GM21717 (cell line): ENCODE data around the gene PCDHA6.
"Not testable (repeated sequence)": the region's sequence is repeated elsewhere in the genome, so short reads cannot be mapped to it uniquely, and the experiment has no call there.

Experiments
- ATAC-seq: cut with Tn5 transposase; IDR thresholded peaks from one replicate; pipeline ENCODE4 v1.9.1; 2021; ENCODE audit warnings: mild to moderate bottlenecking, moderate library complexity; ENCODE audit not compliant: unreplicated experiment

Gene PCDHA6, protein sequence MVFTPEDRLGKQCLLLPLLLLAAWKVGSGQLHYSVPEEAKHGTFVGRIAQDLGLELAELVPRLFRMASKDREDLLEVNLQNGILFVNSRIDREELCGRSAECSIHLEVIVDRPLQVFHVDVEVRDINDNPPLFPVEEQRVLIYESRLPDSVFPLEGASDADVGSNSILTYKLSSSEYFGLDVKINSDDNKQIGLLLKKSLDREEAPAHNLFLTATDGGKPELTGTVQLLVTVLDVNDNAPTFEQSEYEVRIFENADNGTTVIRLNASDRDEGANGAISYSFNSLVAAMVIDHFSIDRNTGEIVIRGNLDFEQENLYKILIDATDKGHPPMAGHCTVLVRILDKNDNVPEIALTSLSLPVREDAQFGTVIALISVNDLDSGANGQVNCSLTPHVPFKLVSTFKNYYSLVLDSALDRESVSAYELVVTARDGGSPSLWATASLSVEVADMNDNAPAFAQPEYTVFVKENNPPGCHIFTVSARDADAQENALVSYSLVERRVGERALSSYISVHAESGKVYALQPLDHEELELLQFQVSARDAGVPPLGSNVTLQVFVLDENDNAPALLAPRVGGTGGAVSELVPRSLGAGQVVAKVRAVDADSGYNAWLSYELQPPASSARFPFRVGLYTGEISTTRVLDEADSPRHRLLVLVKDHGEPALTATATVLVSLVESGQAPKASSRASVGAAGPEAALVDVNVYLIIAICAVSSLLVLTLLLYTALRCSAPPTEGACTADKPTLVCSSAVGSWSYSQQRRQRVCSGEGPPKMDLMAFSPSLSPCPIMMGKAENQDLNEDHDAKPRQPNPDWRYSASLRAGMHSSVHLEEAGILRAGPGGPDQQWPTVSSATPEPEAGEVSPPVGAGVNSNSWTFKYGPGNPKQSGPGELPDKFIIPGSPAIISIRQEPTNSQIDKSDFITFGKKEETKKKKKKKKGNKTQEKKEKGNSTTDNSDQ

DNA sequence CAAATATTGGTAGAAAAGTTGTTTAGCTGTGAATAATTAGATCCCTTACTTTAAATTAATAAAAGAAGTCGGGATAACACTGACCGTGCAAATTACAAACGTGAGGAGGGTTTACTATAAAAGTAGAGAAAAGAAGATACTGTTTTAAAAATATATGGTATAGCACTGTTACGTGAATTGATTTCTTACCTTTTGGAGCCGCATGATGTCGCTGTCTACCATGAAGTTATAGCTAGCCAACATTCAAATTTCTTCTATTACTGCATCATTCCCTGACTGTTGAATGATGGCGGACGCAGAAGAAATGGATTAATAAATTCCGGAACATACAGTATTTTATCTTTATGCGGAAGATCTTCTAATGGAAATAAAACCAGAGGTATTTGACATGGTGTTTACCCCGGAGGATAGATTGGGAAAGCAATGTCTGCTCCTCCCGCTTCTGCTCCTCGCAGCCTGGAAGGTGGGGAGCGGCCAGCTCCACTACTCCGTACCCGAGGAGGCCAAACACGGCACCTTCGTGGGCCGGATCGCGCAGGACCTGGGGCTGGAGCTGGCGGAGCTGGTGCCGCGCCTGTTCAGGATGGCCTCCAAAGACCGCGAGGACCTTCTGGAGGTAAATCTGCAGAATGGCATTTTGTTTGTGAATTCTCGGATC is at the start of gene PCDHA6:
PCDHA6 (plus strand) TSS at position 257 of the 658 bp plus-strand sequence; CDS start at position 389, 132 bp downstream.
- ATAC-seq, result no peak

DNA sequence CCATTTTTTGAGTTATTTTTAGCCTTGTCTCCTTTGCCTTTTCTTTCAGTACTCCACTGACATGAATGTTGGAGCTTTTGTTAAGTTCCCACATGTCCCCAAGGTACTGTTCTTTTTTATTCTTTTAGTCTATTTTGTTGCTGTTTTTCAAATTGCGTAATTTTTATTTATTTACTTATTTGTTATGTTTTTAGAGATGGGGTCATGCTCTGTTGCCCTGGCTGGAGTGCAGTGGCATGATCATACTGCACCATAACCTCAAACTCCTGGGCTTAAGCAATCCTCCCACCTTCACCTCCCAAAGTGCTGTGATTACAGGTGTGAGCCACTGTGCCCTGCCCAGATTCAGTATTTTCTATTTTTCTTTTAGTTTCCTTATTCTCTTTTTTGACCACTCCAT is 47.2 kb upstream of the PCDHA6 start:
- ATAC-seq, result no peak

- no peak for ATAC-seq
Measured at GRCh38 chr5:140785905-140786686, 41.7 kb upstream of the PCDHA6 start, which contains the start of gene PCDHA1. Gene PCDHA1 (plus strand): TSS chr5:140786140.

GRCh38 chr5:140787422-140787821 is 40.3 kb upstream of the PCDHA6 start:
- ATAC-seq, result not testable (repeated sequence)

GRCh38 chr5:140787849-140788504 is 39.8 kb upstream of the PCDHA6 start:
- not testable (repeated sequence) for ATAC-seq

- no peak for ATAC-seq
Measured at GRCh38 chr5:140791089-140791488, 36.7 kb upstream of the PCDHA6 start.

- no peak for ATAC-seq
Measured at GRCh38 chr5:140794595-140795258, 33.0 kb upstream of the PCDHA6 start, which contains the start of gene PCDHA2. Gene PCDHA2 (plus strand): TSS chr5:140794852.

DNA sequence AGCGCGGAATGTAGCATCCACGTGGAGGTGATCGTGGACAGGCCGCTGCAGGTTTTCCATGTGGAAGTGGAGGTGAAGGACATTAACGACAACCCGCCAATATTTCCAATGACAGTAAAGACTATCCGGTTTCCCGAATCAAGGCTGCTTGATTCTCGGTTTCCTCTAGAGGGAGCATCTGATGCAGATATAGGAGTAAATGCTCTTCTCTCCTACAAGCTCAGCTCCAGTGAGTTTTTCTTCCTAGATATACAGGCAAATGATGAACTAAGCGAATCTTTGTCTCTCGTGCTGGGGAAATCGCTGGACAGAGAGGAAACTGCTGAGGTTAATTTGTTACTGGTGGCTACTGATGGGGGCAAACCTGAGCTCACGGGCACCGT is 32.5 kb upstream of the PCDHA6 start:
- no peak for ATAC-seq

GRCh38 chr5:140796072-140796717 is 31.6 kb upstream of the PCDHA6 start:
- ATAC-seq, result not testable (repeated sequence)

DNA sequence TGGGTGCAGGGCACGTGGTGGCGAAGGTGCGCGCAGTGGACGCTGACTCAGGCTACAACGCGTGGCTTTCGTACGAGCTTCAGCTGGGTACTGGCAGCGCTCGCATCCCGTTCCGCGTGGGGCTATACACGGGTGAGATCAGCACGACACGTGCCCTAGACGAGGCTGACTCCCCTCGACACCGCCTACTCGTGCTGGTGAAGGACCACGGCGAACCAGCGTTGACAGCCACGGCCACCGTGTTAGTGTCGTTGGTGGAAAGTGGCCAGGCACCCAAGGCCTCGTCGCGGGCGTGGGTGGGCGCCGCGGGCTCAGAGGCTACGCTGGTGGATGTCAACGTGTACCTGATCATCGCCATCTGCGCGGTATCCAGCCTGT is 31.1 kb upstream of the PCDHA6 start:
- no peak for ATAC-seq

DNA sequence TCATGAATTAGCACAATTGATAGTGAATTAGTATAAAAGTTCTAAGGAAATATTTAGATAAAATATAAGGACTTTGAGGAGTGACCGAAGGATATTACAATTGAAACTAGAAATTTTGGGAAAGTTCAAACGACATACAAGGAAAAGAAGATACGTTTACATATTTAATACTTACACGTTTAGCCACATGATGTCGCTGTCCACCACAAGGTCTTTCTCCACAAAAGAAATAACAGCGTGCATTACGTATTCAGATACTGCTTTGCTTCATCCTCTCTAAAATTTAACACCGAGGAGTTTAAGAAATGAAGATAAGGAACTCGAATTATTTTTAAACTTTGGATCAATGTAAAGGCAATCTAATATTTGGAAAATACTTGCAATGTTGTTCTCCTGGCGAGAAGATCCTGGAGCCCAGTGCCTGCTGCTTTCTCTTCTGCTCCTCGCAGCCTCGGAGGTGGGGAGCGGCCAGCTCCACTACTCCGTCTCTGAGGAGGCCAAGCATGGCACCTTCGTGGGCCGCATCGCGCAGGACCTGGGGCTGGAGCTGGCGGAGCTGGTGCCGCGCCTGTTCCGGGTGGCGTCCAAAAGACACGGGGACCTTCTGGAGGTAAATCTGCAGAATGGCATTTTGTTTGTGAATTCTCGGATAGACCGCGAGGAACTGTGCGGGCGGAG is 26.8 kb upstream of the PCDHA6 start, which contains the start of gene PCDHA3:
PCDHA3 (plus strand) TSS at position 242 of the 678 bp plus-strand sequence.
- no peak for ATAC-seq

- ATAC-seq, result no peak
Measured at GRCh38 chr5:140801494-140801841, 26.3 kb upstream of the PCDHA6 start.

DNA sequence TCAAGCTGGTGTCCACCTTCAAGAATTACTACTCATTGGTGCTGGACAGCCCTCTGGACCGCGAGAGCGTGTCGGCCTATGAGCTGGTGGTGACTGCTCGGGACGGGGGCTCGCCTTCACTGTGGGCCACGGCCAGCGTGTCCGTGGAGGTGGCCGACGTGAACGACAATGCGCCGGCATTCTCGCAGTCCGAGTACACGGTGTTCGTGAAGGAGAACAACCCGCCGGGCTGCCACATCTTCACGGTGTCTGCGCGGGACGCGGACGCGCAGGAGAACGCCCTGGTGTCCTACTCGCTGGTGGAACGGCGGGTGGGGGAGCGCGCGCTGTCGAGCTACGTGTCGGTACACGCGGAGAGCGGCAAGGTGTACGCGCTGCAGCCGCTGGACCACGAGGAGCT is 25.4 kb upstream of the PCDHA6 start:
- ATAC-seq, result not testable (repeated sequence)

DNA sequence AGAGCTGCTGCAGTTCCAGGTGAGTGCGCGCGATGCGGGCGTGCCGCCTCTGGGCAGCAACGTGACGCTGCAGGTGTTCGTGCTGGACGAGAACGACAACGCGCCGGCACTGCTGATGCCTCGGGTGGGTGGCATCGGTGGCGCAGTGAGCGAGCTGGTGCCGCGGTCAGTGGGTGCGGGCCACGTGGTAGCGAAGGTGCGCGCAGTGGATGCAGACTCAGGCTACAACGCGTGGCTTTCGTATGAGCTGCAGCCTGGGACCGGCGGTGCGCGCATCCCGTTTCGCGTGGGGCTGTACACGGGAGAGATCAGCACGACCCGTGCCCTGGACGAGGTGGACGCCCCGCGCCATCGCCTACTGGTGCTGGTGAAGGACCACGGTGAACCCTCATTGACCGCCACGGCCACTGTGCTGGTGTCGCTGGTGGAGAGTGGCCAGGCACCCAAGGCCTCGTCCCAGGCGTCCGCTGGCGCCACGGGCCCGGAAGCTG is 24.9 kb upstream of the PCDHA6 start:
- no peak for ATAC-seq

DNA sequence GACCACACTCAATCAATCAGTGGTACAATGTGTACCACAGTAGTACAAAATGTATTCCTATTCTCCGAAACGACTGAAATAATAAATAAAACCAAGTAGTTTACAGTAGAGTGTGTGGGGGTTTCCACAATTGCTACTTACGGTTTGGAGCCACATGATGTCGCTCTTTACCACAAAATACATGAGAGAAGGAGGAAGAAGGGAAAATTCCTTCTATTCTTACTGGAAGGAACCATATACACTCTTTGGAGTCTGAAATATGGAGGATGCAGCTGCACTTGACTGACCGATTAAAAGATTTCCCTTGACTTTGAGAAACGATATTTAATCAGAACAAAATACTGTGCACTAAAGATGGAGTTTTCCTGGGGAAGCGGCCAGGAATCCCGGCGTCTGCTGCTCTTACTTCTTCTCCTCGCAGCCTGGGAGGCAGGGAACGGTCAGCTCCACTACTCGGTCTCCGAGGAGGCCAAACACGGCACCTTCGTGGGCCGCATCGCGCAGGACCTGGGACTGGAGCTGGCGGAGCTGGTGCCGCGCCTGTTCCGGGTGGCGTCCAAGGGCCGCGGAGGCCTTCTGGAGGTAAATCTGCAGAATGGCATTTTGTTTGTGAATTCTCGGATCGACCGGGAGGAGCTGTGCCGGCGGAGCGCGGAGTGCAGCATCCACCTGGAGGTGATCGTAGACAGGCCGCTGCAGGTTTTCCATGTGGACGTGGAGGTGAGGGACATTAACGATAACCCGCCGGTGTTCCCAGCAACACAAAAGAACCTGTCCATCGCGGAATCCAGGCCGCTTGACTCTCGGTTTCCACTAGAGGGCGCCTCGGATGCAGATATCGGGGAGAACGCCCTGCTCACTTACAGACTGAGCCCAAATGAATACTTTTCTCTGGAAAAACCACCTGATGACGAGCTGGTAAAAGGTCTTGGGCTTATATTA is 20.7 kb upstream of the PCDHA6 start, which contains the start of gene PCDHA4:
PCDHA4 (plus strand) TSS at position 235 of the 942 bp plus-strand sequence.
- no peak for ATAC-seq

- not testable (repeated sequence) for ATAC-seq
Measured at GRCh38 chr5:140808241-140808888, 19.4 kb upstream of the PCDHA6 start.
